HCT116 (cell line): ENCODE results near the gene ROBO1. TPM values are rescaled to one million over a fixed set of nuclear protein-coding genes. Genes with fewer than 3 reads are reported as not detected.

Source experiments
- ATAC-seq: fragments of 200-7000 bp; cut with Tn5 transposase; 2 replicates; pipeline ENCODE4 v1.9.1; 2020; ENCODE audit warnings: mild to moderate bottlenecking, moderate library complexity
- BruUV-seq: library from RNA; stranded (reverse); fragments of 400-500 nt; replicated peaks from 2 replicates; lab custom pipeline; 2021; lab: Mats Ljungman, UMichigan
- CTCF ChIA-PET: fragments of 300-600 bp; sonication (Branson Sonifier 250); formaldehyde crosslinking; loops from one replicate; lab custom pipeline; 2021; ENCODE audit warnings: antibody characterized with exemption; lab: Charles Lee
- POLR2A ChIA-PET: fragments of 300-600, 350-600 bp; sonication (Branson Sonifier 250); formaldehyde crosslinking; loops from one replicate; lab custom pipeline; 2021; ENCODE audit warnings: antibody characterized with exemption; lab: Charles Lee
- RAD21 ChIA-PET, 2 experiments: fragments of 300-600 bp; sonication (Branson Sonifier 250); formaldehyde crosslinking; loops; one replicate each; lab custom pipeline; 2023; ENCODE audit warnings: low total read pairs in 2 of 2; ENCODE audit not compliant: uncharacterized antibody in 2 of 2, unreplicated experiment in 2 of 2, low non-redundant PET in 1 of 2; lab: Charles Lee
- DNase-seq: peaks from one replicate; pipeline ENCODE4 v3.0.0-alpha.2; 2010; ENCODE audit warnings: low read depth, low spot score
- H2AFZ ChIP-seq: fragments of 200-600 bp; shearing (Covaris generic), sonication (generic); 2 replicates; pipeline ENCODE4 v1.6.1; 2017; ENCODE audit warnings: low read depth, mixed run types, mixed read lengths, antibody characterized with exemption, low read length; ENCODE audit not compliant: poor library complexity, severe bottlenecking
- H3K27ac ChIP-seq: 2 replicates; pipeline ENCODE4 v1.5.1; 2012; ENCODE audit warnings: low read depth, low read length
- H3K27me3 ChIP-seq: fragments of 200-600 bp; sonication (generic); 2 replicates; pipeline ENCODE4 v1.6.1; 2016; ENCODE audit warnings: mixed run types, low read length, mixed read lengths; ENCODE audit not compliant: insufficient read depth
- H3K36me3 ChIP-seq, 2 experiments: fragments of 200-500 bp in 1 of 2; fragments of 200-600 bp in 1 of 2; sonication (Bioruptor generic) in 1 of 2; sonication (generic) in 1 of 2; 2 replicates each; pipeline versions ENCODE4 v1.5.1 to v1.6.1; 2014 to 2016; ENCODE audit warnings: low read length in 2 of 2, inconsistent platforms in 1 of 2, mixed read lengths in 1 of 2, mixed run types in 1 of 2; ENCODE audit not compliant: insufficient read depth in 2 of 2, control insufficient read depth in 1 of 2
- H3K4me1 ChIP-seq, 2 experiments: fragments of 200-600 bp in 1 of 2; sonication (generic) in 1 of 2; 2 replicates each; pipeline versions ENCODE4 v1.5.1 to v1.6.1; 2012 to 2017; ENCODE audit warnings: low read length in 2 of 2, inconsistent platforms in 1 of 2, mild to moderate bottlenecking in 1 of 2, mixed read lengths in 1 of 2, mixed run types in 1 of 2, moderate library complexity in 1 of 2; ENCODE audit not compliant: insufficient read depth in 2 of 2, control insufficient read depth in 1 of 2
- H3K4me2 ChIP-seq: fragments of 200-600 bp; sonication (generic); 2 replicates; pipeline ENCODE4 v1.6.1; 2017; ENCODE audit warnings: mixed run types, low read length, mixed read lengths
- H3K4me3 ChIP-seq, 2 experiments: fragments of 200-600 bp in 1 of 2; sonication (generic) in 1 of 2; replicated peaks in 1 of 2; 2 replicates each; pipeline ENCODE4 v1.5.1; 2011 to 2016; ENCODE audit warnings: low read length in 2 of 2, control low read depth in 1 of 2, low read depth in 1 of 2, mild to moderate bottlenecking in 1 of 2, mixed read lengths in 1 of 2, mixed run types in 1 of 2
- H3K79me2 ChIP-seq: fragments of 200-600 bp; sonication (generic); 2 replicates; pipeline ENCODE4 v1.6.1; 2017; ENCODE audit warnings: mild to moderate bottlenecking, mixed run types, low read length, moderate library complexity, mixed read lengths; ENCODE audit not compliant: insufficient read depth
- H3K9ac ChIP-seq: fragments of 200-600 bp; sonication (generic); 2 replicates; pipeline ENCODE4 v1.6.1; 2016; ENCODE audit warnings: low read length, mixed read lengths
- H3K9me2 ChIP-seq: fragments of 200-600 bp; sonication (generic), shearing (Covaris generic); 2 replicates; pipeline ENCODE4 v1.6.1; 2017; ENCODE audit warnings: mixed run types, mild to moderate bottlenecking, moderate library complexity; ENCODE audit not compliant: insufficient read depth
- H3K9me3 ChIP-seq, 2 experiments: fragments of 200-500 bp in 1 of 2; fragments of 200-600 bp in 1 of 2; sonication (Bioruptor generic) in 1 of 2; sonication (generic) in 1 of 2; 2 replicates each; pipeline ENCODE4 v1.6.1; 2014 to 2017; ENCODE audit warnings: low read length in 2 of 2, mixed read lengths in 2 of 2, inconsistent platforms in 1 of 2, low read depth in 1 of 2, mild to moderate bottlenecking in 1 of 2, mixed run types in 1 of 2, moderate library complexity in 1 of 2; ENCODE audit not compliant: control insufficient read depth in 1 of 2, insufficient read depth in 1 of 2
- H4K20me1 ChIP-seq: fragments of 200-600 bp; sonication (generic), shearing (Covaris generic); 2 replicates; pipeline ENCODE4 v1.6.1; 2017; ENCODE audit warnings: mixed run types, mild to moderate bottlenecking, moderate library complexity; ENCODE audit not compliant: insufficient read depth
- JUND ChIP-seq: IDR thresholded peaks from 2 replicates; pipeline ENCODE4 v1.6.1; 2012
- POLR2A ChIP-seq: IDR thresholded peaks from 2 replicates; pipeline ENCODE4 v1.7.0; 2011; ENCODE audit warnings: borderline replicate concordance; ENCODE audit not compliant: insufficient read depth, insufficient read length; ENCODE audit errors: extremely low read depth
- SP1 ChIP-seq: IDR thresholded peaks from 2 replicates; pipeline ENCODE4 v1.6.1; 2012; ENCODE audit warnings: low read depth
- SRF ChIP-seq: IDR thresholded peaks from 2 replicates; pipeline ENCODE4 v1.6.1; 2012; ENCODE audit warnings: low read depth
- YY1 ChIP-seq: IDR thresholded peaks from 2 replicates; pipeline ENCODE4 v1.6.1; 2011; ENCODE audit warnings: low read length, low read depth, moderate library complexity, mild to moderate bottlenecking; ENCODE audit not compliant: insufficient replicate concordance; ENCODE audit errors: extremely low read depth
- intact Hi-C: fragments of 100-400 bp; cut with micrococcal nuclease; formaldehyde crosslinking; loops from 2 replicates; pipeline ENCODE4 v1.10.0; 2022
- total RNA-seq: library from RNA; stranded (reverse); gene quantifications from one replicate; pipeline ENCODE4 v1.2.1, GENCODE V29; 2021; ENCODE audit not compliant: unreplicated experiment

Gene ROBO1
- total RNA-seq, 1 experiment from 2014 or later, result 0.27 TPM

DNA sequence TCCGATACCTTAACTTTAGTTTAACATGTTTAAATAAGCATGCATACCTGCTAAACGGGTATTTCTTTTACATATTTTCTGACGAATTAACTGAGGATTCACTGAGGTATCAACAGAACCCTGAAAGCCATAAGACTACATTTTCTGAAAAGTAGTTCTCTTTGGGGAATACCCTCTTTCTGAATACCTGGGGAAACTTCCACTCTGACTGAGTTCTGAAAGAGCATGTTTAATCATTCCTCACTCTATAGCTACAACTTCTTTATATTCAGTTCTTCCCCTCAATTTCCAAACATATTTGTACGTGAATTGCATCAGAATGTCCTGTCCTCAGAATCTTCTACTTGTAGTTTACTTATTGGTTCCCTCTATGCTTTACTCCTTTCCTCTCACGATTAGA is 403.0 kb downstream of the ROBO1 start:
- no TSS peak for BruUV-seq
- H3K79me2 ChIP-seq, result no peaks in the 10 kb centered on the region
- no peaks in the 10 kb centered on the region; a peak in 1 of 4 replicates for H3K4me1 ChIP-seq
- no peak overlapping the region for H3K4me3 ChIP-seq
- H3K9me2 ChIP-seq, result no peaks in the 10 kb centered on the region
- DNase-seq, result no peak
- ChIA-PET RAD21 (no interaction called here), CTCF (no interaction called here), POLR2A (no interaction called here)
- H3K9me3 ChIP-seq, result no peaks in the 10 kb centered on the region; a peak in 2 of 4 replicates
- H3K36me3 ChIP-seq, result no peaks in the 10 kb centered on the region
- intact Hi-C loops, result loop anchor here (5.0 kb wide), 1 partner anchor 277 kb away; no protein-coding TSS in a partner anchor
- H3K4me2 ChIP-seq, result no peak overlapping the region
- TF ChIP-seq POLR2A (no peak), SRF (no peak), JUND (no peak)
- no peaks in the 10 kb centered on the region for H4K20me1 ChIP-seq
- no peak overlapping the region for H3K9ac ChIP-seq
- no peak for ATAC-seq
- no peaks in the 10 kb centered on the region for H3K27me3 ChIP-seq
- H3K27ac ChIP-seq, result no peak overlapping the region
- H2AFZ ChIP-seq, result no peak overlapping the region

DNA sequence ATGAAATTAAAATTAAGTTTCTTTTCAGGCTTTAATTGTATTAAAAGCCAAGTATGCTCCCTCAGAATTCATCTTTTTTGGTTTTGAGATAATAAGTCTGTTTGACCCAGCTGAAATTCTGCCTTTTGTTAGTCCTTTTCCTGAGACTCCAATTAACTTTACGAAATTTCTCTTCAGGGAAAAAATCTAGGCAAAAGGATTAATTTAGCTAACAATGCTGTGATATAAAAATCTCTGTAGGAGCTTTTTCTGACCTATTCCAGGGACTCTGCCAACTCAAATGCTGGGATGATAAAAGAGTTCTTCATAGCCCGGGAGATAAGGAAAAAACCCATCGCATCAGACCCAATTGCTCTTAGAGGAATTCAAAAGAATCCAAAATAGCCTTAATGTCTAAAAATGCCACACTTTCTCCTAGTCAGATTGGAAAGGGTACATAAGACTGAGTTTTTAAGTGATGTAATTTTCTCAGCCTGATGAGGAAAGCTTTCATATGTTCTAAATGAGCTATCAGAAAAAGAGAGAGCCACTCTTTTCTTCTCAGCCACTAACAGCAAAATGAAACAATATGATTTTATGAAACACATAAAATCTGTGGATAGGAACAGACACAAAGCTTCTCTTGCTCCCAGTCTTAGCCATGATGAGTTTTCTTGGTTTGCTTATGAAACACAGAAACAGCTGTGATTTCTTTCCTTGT is 405.1 kb downstream of the ROBO1 start:
- ATAC-seq (no peak), DNase-seq (no peak)
- TF ChIP-seq SP1 (no peak), YY1 (no peak)
- no peak overlapping the region for H3K9ac ChIP-seq
- H3K9me3 ChIP-seq, result no peaks in the 10 kb centered on the region; a peak in 2 of 4 replicates
- H3K4me1 ChIP-seq, result no peaks in the 10 kb centered on the region; a peak in 1 of 4 replicates
- no peaks in the 10 kb centered on the region for H3K27me3 ChIP-seq
- no peak overlapping the region for H2AFZ ChIP-seq
- ChIA-PET RAD21 (no interaction called here), POLR2A (no interaction called here), CTCF (interaction anchor here (1.1 kb wide), 1 partner anchor 277 kb away, joined by 5 read pairs; no protein-coding TSS in a partner anchor)
- H3K36me3 ChIP-seq, result no peaks in the 10 kb centered on the region
- no peaks in the 10 kb centered on the region for H3K79me2 ChIP-seq
- intact Hi-C loops, result loop anchor here (5.0 kb wide), 1 partner anchor 275 kb away; no protein-coding TSS in a partner anchor
- BruUV-seq, result no TSS peak
- no peaks in the 10 kb centered on the region for H3K9me2 ChIP-seq
- H3K4me3 ChIP-seq, result no peak overlapping the region
- no peak overlapping the region for H3K4me2 ChIP-seq
- H3K27ac ChIP-seq, result no peak overlapping the region
- H4K20me1 ChIP-seq, result no peaks in the 10 kb centered on the region
